GM21528 (cell line): Measurements from ENCODE around the gene CALML3.

ENCODE experiments used
- ATAC-seq: cut with Tn5 transposase; IDR thresholded peaks from one replicate; pipeline ENCODE4 v1.9.1; 2021; ENCODE audit warnings: mild to moderate bottlenecking, moderate library complexity; ENCODE audit not compliant: unreplicated experiment, low FRiP score

Gene CALML3

DNA sequence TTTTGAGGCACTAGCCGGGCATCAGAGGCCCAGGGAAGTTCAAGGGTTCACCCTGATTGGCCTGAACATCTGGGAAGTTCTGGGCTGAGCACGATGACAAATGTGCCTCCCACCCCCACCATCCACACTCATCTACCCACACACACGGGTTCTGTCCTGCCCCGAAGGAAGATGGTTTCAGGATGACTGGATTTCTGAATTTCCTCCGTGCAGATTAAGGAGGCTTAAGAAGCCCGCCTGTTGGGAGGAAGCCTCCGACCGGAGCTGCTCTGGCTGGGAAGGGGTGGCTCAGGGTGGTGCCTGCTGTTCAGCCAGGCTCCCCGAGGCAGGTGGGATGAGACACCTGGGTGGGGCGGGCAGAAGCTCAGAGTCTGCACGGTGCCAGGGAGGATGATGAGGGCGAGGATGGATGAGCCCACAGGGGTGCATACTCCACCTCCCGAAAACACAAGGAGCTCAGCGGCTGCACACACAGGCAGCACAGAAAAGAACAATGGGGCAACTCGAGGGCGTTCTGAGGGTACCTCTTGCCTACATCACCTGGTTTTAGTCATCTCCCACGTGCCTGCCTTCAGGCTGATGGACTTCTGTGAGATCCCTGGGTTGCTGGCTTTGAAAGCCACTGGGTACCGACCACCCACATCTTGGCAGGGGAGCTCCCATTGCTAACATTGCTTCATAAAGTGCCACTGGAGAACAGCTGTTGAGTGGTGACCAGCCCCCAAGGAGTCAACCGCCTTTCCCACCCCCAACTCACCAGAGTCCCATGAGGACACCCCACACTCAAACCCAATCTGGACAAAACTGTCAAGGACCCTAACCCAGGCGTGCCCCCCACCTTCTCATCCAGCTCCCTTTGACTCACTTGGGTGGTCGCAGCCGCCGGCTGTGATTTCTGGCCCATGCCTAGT, 41.2 kb downstream of the CALML3 start:
- ATAC-seq = no peak

DNA sequence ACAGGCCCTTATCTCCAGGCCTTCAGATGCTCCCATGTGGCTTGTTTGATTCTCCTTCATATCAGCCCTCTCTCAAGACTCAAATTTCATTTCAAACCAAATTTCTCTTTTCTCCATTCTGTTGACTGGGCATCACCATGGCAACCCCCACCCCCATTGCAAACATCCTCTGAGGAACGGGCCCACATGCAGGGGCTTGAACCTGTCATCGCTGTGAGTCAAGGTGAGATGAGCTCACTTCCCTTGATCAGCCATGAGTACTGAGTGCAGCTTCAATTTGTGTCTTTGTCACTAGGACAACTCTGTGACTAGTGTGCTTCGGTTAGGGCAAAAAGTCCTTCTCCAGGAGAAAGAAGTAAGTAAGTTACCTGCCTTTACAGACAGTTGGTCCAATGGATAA, 41.9 kb downstream of the CALML3 start:
- ATAC-seq = no peak

DNA sequence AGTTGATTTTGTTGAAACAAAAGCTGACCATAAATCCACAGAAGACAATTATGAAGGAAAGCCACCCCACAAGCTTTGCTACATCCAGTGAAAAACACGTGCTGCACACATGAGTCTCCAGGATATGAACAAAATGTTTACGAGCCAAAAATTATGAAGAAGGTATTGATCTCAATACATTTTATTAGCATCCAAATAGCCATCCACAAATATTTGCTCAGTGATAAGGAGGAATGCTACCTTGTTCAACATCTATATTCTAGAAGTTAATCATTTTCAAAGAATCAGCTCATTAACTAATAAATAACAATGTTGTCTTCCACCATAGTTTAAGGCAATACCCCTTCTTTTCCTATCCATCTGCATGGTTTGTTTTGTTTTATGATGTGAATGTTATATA, 42.7 kb downstream of the CALML3 start:
- ATAC-seq = no peak

DNA sequence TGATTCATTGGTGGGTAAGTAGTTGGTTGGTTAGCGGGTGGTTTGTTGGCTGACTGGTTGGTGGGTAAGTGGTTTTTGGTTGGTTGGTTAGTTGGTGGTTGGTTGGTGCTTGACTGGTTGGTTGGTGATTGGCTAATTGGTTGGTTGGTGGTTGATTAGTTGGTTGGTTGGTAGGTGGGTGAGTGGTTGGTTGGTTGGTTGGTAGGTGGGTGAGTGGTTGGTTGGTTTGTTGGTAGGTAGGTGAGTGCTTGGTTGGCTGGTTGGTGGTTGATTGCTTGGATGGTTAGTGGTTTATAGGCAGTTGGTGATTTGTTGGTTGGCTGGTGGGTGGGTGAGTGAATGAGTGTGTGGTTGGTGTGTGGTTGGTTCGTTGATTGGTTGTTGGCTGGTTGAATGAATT, 44.2 kb downstream of the CALML3 start:
- no peak for ATAC-seq

DNA sequence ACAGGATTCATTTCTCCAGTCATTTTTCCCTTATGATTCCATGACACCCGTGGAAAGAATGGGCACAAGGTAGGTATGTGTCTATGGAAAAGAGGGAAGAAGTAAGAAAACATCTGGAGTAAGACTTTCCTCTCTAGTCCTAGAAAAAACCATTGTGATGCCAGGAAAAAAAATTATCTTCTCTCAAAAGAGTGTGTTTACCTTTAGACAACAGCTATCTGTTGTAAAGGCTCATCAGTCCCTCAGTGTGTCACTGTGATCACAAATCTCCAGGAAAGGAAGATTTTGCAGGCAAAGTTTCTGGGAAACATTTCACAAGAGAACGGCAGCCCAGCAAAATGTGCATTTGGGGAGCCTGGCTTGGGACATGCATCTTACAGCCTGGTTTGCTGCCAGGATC, 44.8 kb downstream of the CALML3 start:
- ATAC-seq = no peak

DNA sequence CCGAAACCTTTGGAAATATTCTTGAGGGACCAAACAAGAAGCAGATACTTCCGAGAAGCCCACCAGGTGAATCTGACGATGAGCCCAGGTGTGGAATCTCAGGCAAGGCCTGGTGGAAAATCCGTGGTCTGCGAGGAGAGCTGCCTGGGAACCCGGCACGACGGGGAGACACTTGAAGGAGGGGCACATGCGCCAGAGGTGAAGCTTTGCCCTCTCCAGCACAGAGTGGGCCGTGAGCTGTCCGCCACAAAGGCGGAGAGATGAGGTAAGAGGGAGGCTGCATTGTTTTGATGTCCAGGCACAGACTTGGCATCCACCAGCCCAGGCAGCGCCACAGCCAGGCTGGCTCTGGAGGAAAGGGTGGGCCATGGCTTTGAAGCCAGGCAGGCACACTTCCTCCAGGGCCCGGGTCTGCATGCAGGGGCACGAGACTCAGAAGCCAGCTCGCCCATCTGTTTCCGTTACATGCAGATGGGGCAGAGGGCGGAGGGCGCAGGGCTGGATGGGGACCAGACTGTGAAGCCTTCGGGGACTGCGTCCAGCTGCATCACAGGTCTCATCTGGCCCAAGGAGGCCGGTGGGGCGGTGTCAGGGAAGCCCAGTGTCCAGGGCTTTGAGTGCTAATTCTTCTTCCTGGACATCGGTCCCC, 45.4 kb downstream of the CALML3 start:
- no peak for ATAC-seq

DNA sequence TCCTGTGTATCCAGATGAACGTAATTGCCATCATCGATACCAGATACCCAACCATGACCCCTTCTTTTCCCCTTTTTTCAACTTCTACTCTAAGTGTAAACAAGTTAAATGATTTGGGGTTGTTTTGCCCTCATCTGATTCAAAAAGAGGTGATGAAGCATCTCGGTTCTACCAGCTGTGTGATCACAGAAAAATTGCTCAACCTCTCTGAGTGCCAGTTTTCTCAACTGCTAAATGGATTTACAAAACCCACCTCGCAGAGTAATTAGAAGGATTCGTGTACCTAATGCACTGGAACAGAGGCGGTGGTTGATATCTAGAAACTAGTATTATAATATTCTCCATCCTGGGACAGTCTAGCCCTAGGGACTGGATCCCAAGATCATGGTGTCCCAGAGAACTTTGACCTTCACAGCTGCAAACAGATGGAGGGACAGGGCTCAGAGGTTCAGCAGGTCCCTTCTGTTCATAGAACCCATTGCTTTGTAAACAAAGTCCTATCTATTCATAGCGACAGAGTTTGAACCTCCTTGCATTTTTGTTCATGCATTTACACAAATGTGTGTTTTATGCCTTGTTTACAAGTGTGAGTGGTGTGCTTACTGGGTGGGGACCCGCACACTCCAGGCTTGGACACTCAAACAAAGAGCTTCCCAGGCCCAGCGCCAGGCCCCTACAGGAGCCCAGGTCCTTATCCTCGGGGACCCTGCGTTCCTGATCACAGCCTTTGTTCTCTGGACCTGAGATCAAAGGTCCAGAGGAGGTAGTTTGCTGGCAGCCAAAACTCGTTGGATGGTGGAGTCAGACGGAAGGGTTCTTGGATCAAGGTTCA, 46.4 kb downstream of the CALML3 start:
- ATAC-seq = no peak

DNA sequence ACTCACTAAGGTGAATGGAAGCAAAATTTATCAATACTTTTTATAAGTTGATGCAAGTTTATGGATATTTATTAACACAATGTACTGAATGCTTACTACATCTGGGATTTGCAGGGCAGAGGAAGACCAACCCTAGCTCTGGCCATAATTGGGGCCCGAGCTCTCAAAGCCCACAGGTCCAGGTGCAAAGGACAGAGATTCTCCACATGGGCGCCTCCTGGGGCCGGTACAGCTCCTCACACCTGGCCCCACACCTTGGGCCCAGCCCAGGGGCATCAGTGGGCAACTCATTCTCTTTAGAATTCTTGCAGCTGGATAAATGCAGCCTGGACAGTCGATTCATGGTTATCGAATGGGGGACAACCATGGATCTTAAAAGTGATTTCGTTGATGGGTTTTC, 47.1 kb downstream of the CALML3 start:
- ATAC-seq = no peak

DNA sequence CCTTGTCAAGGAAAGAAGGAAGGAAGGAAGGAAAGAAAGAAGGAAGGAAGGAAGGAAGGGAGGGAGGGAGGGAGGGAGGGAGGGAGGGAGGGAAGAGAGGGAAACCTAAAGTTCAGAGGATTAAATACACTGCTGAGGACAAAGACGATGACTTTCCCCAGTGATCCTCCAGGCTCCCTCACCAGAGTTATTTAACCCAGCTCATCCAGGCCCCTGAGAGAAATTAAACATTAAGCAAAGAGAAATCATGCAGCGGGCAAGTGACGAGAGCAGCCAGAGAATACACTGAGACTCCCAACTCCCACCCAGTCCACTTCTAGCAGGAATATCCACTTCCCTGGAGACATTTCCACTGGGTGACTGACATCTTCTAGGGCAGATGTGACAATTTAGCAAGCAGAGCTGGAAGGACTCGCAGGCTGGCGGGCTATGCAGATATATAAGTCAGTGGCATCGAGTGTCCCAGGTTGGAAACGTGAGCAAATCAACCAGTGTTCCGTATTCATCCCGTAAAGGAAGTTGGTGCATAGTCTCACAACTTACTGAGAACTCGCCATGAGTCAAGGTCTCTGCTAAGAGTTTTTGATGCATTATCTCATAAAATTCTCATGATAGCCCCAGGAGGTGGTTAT, 48.7 kb downstream of the CALML3 start:
- no peak for ATAC-seq

DNA sequence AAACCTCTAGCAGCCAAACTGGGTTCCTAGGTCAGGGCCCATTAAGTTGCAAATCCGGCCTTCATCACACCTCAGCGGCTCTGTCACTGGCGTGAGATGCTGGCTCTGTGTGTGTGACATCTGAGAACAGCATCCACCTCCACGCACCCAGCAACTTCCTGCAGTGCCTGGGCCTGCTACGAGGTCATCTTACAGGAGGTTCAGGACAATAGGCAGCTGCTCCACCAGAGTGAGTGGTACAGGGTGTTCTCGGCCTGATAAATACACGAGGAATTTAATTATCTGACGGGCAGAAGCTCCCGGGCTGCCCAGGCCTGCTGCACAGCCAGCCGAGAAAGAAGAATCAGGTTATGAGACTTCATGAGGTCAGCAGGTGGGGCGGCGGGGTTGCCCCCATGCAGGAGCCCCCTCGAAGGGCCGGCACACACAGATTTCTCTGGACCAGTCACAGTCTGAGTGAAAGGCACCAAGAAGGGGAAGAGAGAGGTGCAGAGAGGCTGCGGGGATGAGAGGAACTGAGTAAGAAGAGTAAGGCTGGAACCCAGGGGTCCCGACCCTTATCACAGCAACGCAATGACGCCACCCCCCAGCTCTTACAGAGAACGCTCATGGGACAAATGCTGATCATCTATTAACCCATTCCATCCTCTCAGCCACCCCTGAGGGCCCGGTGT, 49.3 kb downstream of the CALML3 start:
- no peak for ATAC-seq

DNA sequence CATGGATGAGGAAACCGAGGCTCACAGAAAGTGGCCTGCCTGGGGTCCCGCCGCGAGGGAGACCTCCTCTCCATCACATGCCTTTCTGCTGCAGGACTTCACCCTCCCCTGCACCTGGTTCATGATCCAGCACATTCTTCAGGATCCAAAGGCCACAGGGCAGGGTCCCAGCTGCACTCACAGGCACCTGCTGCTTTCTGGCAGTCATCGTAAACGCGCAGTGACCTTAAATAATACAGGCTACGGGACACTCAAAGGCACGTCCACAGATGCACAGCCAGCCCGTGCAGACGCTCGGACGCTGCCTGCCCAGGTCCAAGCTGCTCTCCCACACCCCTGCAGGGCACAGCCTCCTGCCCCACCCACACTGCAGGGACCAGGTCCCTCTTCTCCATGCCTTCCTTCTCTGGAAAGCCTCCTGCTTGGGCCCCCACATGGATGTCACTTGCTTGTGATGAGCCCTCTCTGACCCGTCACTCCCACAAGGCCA, 49.9 kb downstream of the CALML3 start:
- ATAC-seq = no peak

DNA sequence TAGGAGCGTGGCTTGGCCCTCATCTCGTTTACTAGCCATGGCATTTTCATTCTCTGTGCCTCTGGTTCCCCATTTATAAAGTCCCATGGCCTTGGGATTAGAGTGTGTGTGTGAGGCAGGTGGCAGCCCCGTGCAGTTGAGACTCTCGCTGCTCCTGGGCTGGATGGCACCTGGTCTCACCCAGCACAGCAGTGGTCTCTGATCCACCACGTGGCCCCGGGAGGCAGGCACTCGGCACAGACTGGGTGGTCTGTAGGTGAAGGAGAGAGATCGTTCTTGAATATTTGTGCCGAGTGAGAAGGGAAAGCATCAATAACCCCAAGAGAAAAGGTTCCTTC, 50.4 kb downstream of the CALML3 start:
- no peak for ATAC-seq

DNA sequence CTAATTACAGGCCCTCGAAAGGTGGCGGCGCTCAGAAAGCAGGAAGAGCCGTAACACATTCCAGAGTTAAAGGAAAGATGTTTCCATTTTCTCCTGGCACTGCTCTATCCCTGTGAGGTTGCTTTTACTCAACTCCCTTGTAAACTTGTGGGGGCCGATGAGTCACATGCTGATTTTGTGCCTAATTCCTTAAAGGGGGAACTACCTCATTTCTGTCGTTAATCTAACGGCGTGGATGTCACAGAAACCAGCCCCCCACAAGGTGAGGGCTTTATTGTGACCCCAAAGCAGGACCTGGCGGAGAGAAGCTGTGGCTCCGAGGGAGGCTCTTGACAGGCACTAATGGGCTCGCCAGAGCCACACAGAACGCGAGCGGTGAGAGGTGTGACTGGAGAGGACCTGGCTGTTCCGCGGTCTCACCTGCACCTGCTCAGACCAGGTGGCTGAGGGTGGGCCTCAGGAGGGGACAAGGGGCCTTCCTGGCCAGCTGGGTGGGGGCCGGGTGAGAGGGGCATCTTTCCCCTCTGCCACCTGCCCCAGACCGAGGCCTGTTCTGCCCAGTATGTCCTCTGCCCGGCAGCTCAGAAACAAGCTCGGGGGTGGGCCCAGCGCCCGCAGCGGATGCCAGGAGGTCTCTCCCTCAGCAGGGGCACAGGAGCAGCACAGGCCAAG, 50.9 kb downstream of the CALML3 start:
- no peak for ATAC-seq

DNA sequence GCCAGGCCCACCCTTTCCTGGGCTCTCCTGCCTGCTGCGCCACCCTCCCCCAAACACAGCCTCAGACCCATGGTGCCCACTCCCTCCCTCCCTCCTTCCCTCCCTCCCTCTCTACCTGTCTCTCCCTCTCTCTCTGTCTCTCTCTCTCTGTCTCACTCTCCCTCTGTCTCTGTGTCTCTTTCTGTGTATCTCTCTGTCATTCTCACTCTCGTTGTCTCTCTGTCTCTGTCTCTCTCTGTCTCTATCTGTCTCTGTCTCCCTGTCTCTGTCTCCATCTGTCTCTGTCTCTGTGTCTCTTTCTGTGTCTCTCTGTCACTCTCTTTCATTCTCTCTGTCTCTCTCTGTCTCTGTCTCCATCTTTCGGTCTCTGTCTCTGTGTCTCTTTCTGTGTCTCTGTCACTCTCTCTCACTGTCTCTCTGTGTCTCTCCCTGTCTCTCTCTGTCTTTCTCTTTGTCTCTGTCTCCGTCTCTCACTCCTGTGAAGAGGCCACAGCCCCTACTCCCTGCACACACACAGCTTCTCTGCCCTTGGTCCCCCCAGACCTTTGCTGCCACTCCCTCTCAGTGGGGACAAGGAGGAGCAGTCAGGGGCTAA, 51.5 kb downstream of the CALML3 start:
- no peak for ATAC-seq
